ENCODE results near the gene SEMA5A. TPM values are rescaled to one million over a fixed set of nuclear protein-coding genes. Genes with fewer than 3 reads are reported as not detected.
A peak's percentile ranks its signal among the peaks of the same experiment; 100 is the strongest.

Gene SEMA5A
- total and polyA plus RNA-seq, 2 of the 8 experiments (the other 6 are each of a cell fraction or from before 2014, with no cell fraction given) = 5.3 to 8.9 TPM

GRCh38 chr5:9394221-9394620, 151.7 kb downstream of the SEMA5A start:
- Histone ChIP-seq H3K23ac (ENCODE audit: insufficient read length) (no peak overlapping the region), H3K14ac (ENCODE audit: insufficient read length) (no peak overlapping the region), H3K79me1 (ENCODE audit: low read depth, low read length) (no peaks in the 10 kb centered on the region), H3K4me2 (ENCODE audit: insufficient read depth in 1 of 2, low read depth in 2 of 2, low read length in 2 of 2) (no peak overlapping the region), H3K27ac (ENCODE audit: low read depth, low read length) (no peak overlapping the region), H3K18ac (ENCODE audit: extremely low read depth, low read length) (no peak overlapping the region), H3K36me3 (ENCODE audit: control insufficient read depth in 2 of 4, insufficient read depth in 4 of 4, low read length in 3 of 4) (no peaks in the 10 kb centered on the region), H2BK5ac (ENCODE audit: low read depth, low read length) (no peak overlapping the region), H3K79me2 (ENCODE audit: control insufficient read depth in 1 of 2, insufficient read depth in 2 of 2, low read length in 2 of 2) (no peaks in the 10 kb centered on the region), H2AK5ac (ENCODE audit: low read depth, low read length) (0 out of 2 replicates have a peak overlapping the region, but pooled peaks have one; percentile 19), H4K20me1 (replicated peaks in 1 of 2; ENCODE audit: control insufficient read depth in 1 of 2, insufficient read depth in 2 of 2, low read length in 2 of 2) (peaks cover 0 to 2% of the 10 kb centered on the region in 2 experiments), H3K4ac (replicated peaks; ENCODE audit: insufficient read length, low read depth, low read length) (no peak overlapping the region), H3K27me3 (replicated peaks in 1 of 4; ENCODE audit: control insufficient read depth in 3 of 4, extremely low read depth in 1 of 4, insufficient read depth in 3 of 4, low read length in 3 of 4) (no peaks in the 10 kb centered on the region), H4K5ac (ENCODE audit: insufficient read length, low read depth, low read length) (no peak overlapping the region), H2BK15ac (ENCODE audit: low read length) (no peak overlapping the region), H3K4me1 (replicated peaks in 1 of 4; ENCODE audit: control insufficient read depth in 3 of 4, insufficient read depth in 4 of 4, low read length in 3 of 4) (no peaks in the 10 kb centered on the region), H4K8ac (ENCODE audit: extremely low read depth, insufficient read depth, low read length) (no peak overlapping the region), H4K91ac (replicated peaks; ENCODE audit: insufficient read length, low read length) (no peak overlapping the region), H3K4me3 (ENCODE audit: extremely low read depth in 1 of 4, insufficient read depth in 2 of 4, low read depth in 3 of 4, low read length in 4 of 4) (no peak overlapping the region), H2BK12ac (ENCODE audit: low read depth, low read length) (no peak overlapping the region), H2AFZ (ENCODE audit: low read length) (no peak overlapping the region), H3K56ac (replicated peaks; ENCODE audit: insufficient read length, low read depth, low read length) (no peak overlapping the region), H3K23me2 (ENCODE audit: low read depth, low read length) (no peaks in the 10 kb centered on the region), H3K9ac (replicated peaks in 1 of 4; ENCODE audit: extremely low read depth in 1 of 4, low read depth in 3 of 4, low read length in 3 of 4) (no peak overlapping the region), H3K9me3 (ENCODE audit: insufficient read depth in 2 of 2, low read depth in 1 of 2, low read length in 1 of 2) (no peaks in the 10 kb centered on the region), H2BK20ac (ENCODE audit: low read length) (no peak overlapping the region), H2BK120ac (replicated peaks; ENCODE audit: low read depth, low read length) (no peak overlapping the region)
- DNase-seq (ENCODE audit: low read depth in 1 of 2, low spot score in 2 of 2) (no peak), FAIRE-seq (no peak)
- ChIA-PET POLR2A (ENCODE audit: partially characterized antibody) (no interaction called here), CTCF (ENCODE audit: partially characterized antibody) (interaction anchor here (0.9 kb wide), 1 partner anchor 35 kb away, joined by 3 read pairs; no protein-coding TSS in a partner anchor)
- WGBS, 2 experiments (ENCODE audit: extremely low coverage in 1 of 2, insufficient coverage in 1 of 2, insufficient read length in 1 of 2, insufficient replicate concordance in 2 of 2, low coverage in 1 of 2, low lambda C conversion rate in 2 of 2, missing lambda C conversion rate in 1 of 2) = 96% methylated on average over 6 of the region's 6 CpGs; no CpG with 5 or more reads in 1 of the 2 experiments
- TF ChIP-seq POLR2A (IDR thresholded peaks at IDR 0.05; ENCODE audit: control extremely low read depth in 1 of 2, low read depth in 2 of 2, low read length in 2 of 2) (no peak), SIX5 (IDR thresholded peaks at IDR 0.05; ENCODE audit: low read depth, low read length) (no peak), RXRA (IDR thresholded peaks at IDR 0.05; ENCODE audit: insufficient read depth, low read depth, low read length) (no peak), CEBPB (IDR thresholded peaks at IDR 0.05; ENCODE audit: low read depth, low read length) (no peak), NRF1 (IDR thresholded peaks at IDR 0.05; ENCODE audit: low read depth, low read length) (no peak), POU5F1 (IDR thresholded peaks at IDR 0.05; ENCODE audit: low read depth, low read length) (no peak), TCF12 (IDR thresholded peaks at IDR 0.05; ENCODE audit: low read depth, low read length) (no peak), RAD21 (IDR thresholded peaks at IDR 0.05 in 1 of 2, conservative IDR thresholded peaks at IDR 0.05 in 1 of 2; ENCODE audit: low read depth in 2 of 2, low read length in 2 of 2) (no peak), BCL11A (IDR thresholded peaks at IDR 0.05; ENCODE audit: low read depth in 2 of 2, low read length in 2 of 2) (no peak), E2F6 (IDR thresholded peaks at IDR 0.05) (no peak), SP4 (IDR thresholded peaks at IDR 0.05; ENCODE audit: low read length) (no peak), HDAC2 (IDR thresholded peaks at IDR 0.05; ENCODE audit: borderline replicate concordance in 1 of 2, low read depth in 2 of 2, low read length in 2 of 2) (no peak), GTF2F1 (IDR thresholded peaks at IDR 0.05; ENCODE audit: borderline replicate concordance, low read depth, low read length) (no peak)

All from H1 (cell line).